D721Med (cell line): ENCODE results near the gene ULK4.

ENCODE experiments used
- DNase-seq: peaks from one replicate; pipeline ENCODE4 v3.0.0; 2011; ENCODE audit warnings: low spot score; ENCODE audit not compliant: insufficient read length
- FAIRE-seq: peaks from 2 replicates; lab custom pipeline; 2011; peaks lifted over from hg19 to GRCh38; lab: Jason Lieb, UNC
- TF ChIP-seq, protein P1 (sequence below): IDR thresholded peaks from 2 replicates; pipeline ENCODE4 v1.5.1; 2012; ENCODE audit warnings: mild to moderate bottlenecking, control low read depth; ENCODE audit not compliant: insufficient read depth; ENCODE audit errors: missing control alignments

Gene ULK4

DNA sequence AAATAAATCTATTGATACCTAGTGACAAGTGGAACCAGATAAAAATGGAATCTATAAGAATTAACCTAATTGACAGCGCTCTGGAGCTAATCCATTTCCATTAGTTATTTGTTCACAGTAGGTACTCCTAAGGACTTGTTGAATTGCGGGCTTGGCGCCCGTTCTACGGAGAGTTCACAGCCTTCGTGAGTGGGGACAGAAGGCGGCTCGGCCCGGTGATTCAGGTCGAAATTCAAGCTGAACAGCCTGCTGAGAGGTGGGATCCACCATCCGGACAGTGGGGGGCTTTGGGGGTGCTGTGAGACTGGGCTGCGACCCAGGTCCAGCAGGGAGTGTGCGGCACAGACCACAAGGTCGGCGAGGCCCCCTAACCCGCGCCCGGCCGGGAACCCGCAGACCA lies 763.4 kb downstream of the ULK4 start:
- TF ChIP-seq, protein P1, sequence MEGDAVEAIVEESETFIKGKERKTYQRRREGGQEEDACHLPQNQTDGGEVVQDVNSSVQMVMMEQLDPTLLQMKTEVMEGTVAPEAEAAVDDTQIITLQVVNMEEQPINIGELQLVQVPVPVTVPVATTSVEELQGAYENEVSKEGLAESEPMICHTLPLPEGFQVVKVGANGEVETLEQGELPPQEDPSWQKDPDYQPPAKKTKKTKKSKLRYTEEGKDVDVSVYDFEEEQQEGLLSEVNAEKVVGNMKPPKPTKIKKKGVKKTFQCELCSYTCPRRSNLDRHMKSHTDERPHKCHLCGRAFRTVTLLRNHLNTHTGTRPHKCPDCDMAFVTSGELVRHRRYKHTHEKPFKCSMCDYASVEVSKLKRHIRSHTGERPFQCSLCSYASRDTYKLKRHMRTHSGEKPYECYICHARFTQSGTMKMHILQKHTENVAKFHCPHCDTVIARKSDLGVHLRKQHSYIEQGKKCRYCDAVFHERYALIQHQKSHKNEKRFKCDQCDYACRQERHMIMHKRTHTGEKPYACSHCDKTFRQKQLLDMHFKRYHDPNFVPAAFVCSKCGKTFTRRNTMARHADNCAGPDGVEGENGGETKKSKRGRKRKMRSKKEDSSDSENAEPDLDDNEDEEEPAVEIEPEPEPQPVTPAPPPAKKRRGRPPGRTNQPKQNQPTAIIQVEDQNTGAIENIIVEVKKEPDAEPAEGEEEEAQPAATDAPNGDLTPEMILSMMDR: no peak
- FAIRE-seq (no peak), DNase-seq (no peak)

- FAIRE-seq: no peak
- TF ChIP-seq, protein P1: no peak
- no peak for DNase-seq
Observed at GRCh38 chr3:41198046-41198445, 763.9 kb downstream of the ULK4 start.
